GM12874 (cell line): ENCODE measurements around the gene PCDHB2.

Experiments used
- CTCF ChIP-seq: IDR thresholded peaks from 2 replicates; pipeline ENCODE4 v1.5.1; 2011; ENCODE audit warnings: low read depth, mild to moderate bottlenecking, control low read depth, low read length, moderate library complexity; ENCODE audit not compliant: insufficient read depth

PCDHB2 gene

GRCh38 chr5:141094481-141095262 lies at the start of gene PCDHB2:
Gene PCDHB2 (plus strand): TSS chr5:141094615. CDS start chr5:141094791, 176 bp downstream.
- TF ChIP-seq CTCF, result no peak

GRCh38 chr5:141050622-141051520 lies 43.5 kb upstream of the PCDHB2 start, which contains the start of gene PCDHB1:
Gene PCDHB1 (plus strand): TSS chr5:141051374. CDS start chr5:141051471, 97 bp downstream.
- TF ChIP-seq CTCF, result no peak

- TF ChIP-seq CTCF, result no peak
These were observed 42.9 kb upstream of the PCDHB2 start for GRCh38 chr5:141051521-141051866.

- TF ChIP-seq CTCF, result no peak
These were observed 16.6 kb upstream of the PCDHB2 start for GRCh38 chr5:141077826-141078225.

- TF ChIP-seq CTCF, result no peak
These were observed 12.2 kb upstream of the PCDHB2 start for GRCh38 chr5:141082228-141082627.

GRCh38 chr5:141084487-141084989 lies 9.9 kb upstream of the PCDHB2 start:
- no peak for TF ChIP-seq CTCF

GRCh38 chr5:141095263-141095641 lies 837 bp downstream of the PCDHB2 start:
- no peak for TF ChIP-seq CTCF
